ENCODE results near the gene ELMOD3.

The ELMOD3 gene

GRCh38 chr2:85422072-85422457 is 67.5 kb downstream of the ELMOD3 start:
- Histone ChIP-seq H3K9ac (ENCODE audit: low read depth, low read length, poor library complexity, severe bottlenecking) (peak overlapping the region; percentile 40), H3K79me2 (ENCODE audit: insufficient read depth, low read length) (peaks cover 8% of the 10 kb centered on the region; the same call in 1 of the 2 replicates), H4K20me1 (ENCODE audit: insufficient read depth, low read length, poor library complexity, severe bottlenecking) (no peaks in the 10 kb centered on the region), H3K27me3 (ENCODE audit: insufficient read depth, low read length, poor library complexity, severe bottlenecking) (no peaks in the 10 kb centered on the region), H2AFZ (ENCODE audit: low read length) (no peak overlapping the region), H3K36me3 (ENCODE audit: insufficient read depth, low read length) (no peaks in the 10 kb centered on the region), H3K4me3 (ENCODE audit: low read length, poor library complexity, severe bottlenecking) (no peak overlapping the region), H3K4me2 (ENCODE audit: low read depth, low read length, poor library complexity, severe bottlenecking) (no peak overlapping the region), H3K4me1 (ENCODE audit: insufficient read depth, low read length, poor library complexity, severe bottlenecking) (peaks cover 40% of the 10 kb centered on the region), H3F3A (ENCODE audit: low read depth) (no peaks in the 10 kb centered on the region), H3K9me3 (ENCODE audit: insufficient read depth, low read depth, low read length) (no peaks in the 10 kb centered on the region), H3K9me2 (replicated peaks; ENCODE audit: low read depth, low read length) (no peaks in the 10 kb centered on the region)
- no peak for TF ChIP-seq EZH2phosphoT487 (IDR thresholded peaks at IDR 0.05; ENCODE audit: borderline replicate concordance)
- TF ChIP-seq, protein P1, sequence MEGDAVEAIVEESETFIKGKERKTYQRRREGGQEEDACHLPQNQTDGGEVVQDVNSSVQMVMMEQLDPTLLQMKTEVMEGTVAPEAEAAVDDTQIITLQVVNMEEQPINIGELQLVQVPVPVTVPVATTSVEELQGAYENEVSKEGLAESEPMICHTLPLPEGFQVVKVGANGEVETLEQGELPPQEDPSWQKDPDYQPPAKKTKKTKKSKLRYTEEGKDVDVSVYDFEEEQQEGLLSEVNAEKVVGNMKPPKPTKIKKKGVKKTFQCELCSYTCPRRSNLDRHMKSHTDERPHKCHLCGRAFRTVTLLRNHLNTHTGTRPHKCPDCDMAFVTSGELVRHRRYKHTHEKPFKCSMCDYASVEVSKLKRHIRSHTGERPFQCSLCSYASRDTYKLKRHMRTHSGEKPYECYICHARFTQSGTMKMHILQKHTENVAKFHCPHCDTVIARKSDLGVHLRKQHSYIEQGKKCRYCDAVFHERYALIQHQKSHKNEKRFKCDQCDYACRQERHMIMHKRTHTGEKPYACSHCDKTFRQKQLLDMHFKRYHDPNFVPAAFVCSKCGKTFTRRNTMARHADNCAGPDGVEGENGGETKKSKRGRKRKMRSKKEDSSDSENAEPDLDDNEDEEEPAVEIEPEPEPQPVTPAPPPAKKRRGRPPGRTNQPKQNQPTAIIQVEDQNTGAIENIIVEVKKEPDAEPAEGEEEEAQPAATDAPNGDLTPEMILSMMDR (conservative IDR thresholded peaks at IDR 0.05; ENCODE audit: low read length), result no peak

- H3K4me2 ChIP-seq (ENCODE audit: low read depth, low read length, poor library complexity, severe bottlenecking), result no peak overlapping the region
- H3F3A ChIP-seq (ENCODE audit: low read depth), result no peaks in the 10 kb centered on the region
- no peaks in the 10 kb centered on the region for H3K9me2 ChIP-seq (replicated peaks; ENCODE audit: low read depth, low read length)
- H2AFZ ChIP-seq (ENCODE audit: low read length), result no peak overlapping the region
- peaks cover 8% of the 10 kb centered on the region; the same call in 1 of the 2 replicates for H3K79me2 ChIP-seq (ENCODE audit: insufficient read depth, low read length)
- no peak overlapping the region for H3K4me3 ChIP-seq (ENCODE audit: low read length, poor library complexity, severe bottlenecking)
- no peaks in the 10 kb centered on the region for H3K9me3 ChIP-seq (ENCODE audit: insufficient read depth, low read depth, low read length)
- H3K36me3 ChIP-seq (ENCODE audit: insufficient read depth, low read length), result no peaks in the 10 kb centered on the region
- H4K20me1 ChIP-seq (ENCODE audit: insufficient read depth, low read length, poor library complexity, severe bottlenecking), result no peaks in the 10 kb centered on the region
- TF ChIP-seq, protein P1 (conservative IDR thresholded peaks at IDR 0.05; ENCODE audit: low read length), result no peak
- H3K4me1 ChIP-seq (ENCODE audit: insufficient read depth, low read length, poor library complexity, severe bottlenecking), result peaks cover 41% of the 10 kb centered on the region
- H3K27me3 ChIP-seq (ENCODE audit: insufficient read depth, low read length, poor library complexity, severe bottlenecking), result no peaks in the 10 kb centered on the region
- no peak overlapping the region for H3K9ac ChIP-seq (ENCODE audit: low read depth, low read length, poor library complexity, severe bottlenecking)
Measured at GRCh38 chr2:85423525-85423924, 69.0 kb downstream of the ELMOD3 start.

- H3K4me2 ChIP-seq (ENCODE audit: low read depth, low read length, poor library complexity, severe bottlenecking), result no peak overlapping the region
- no peaks in the 10 kb centered on the region for H3K9me3 ChIP-seq (ENCODE audit: insufficient read depth, low read depth, low read length)
- H3K79me2 ChIP-seq (ENCODE audit: insufficient read depth, low read length), result no peaks in the 10 kb centered on the region
- TF ChIP-seq, protein P1 (conservative IDR thresholded peaks at IDR 0.05; ENCODE audit: low read length), result no peak
- TF ChIP-seq EZH2phosphoT487 (IDR thresholded peaks at IDR 0.05; ENCODE audit: borderline replicate concordance), result no peak
- H2AFZ ChIP-seq (ENCODE audit: low read length), result no peak overlapping the region
- H3K9ac ChIP-seq (ENCODE audit: low read depth, low read length, poor library complexity, severe bottlenecking), result no peak overlapping the region
- no peak overlapping the region for H3K4me3 ChIP-seq (ENCODE audit: low read length, poor library complexity, severe bottlenecking)
- H3K36me3 ChIP-seq (ENCODE audit: insufficient read depth, low read length), result no peaks in the 10 kb centered on the region
- H3F3A ChIP-seq (ENCODE audit: low read depth), result no peaks in the 10 kb centered on the region
- peaks cover 43% of the 10 kb centered on the region for H3K4me1 ChIP-seq (ENCODE audit: insufficient read depth, low read length, poor library complexity, severe bottlenecking)
- no peaks in the 10 kb centered on the region for H4K20me1 ChIP-seq (ENCODE audit: insufficient read depth, low read length, poor library complexity, severe bottlenecking)
- no peaks in the 10 kb centered on the region for H3K27me3 ChIP-seq (ENCODE audit: insufficient read depth, low read length, poor library complexity, severe bottlenecking)
- no peaks in the 10 kb centered on the region for H3K9me2 ChIP-seq (replicated peaks; ENCODE audit: low read depth, low read length)
Measured at GRCh38 chr2:85425588-85425987, 71.0 kb downstream of the ELMOD3 start.
